ENCODE measurements around the gene SCTR.

- TF ChIP-seq POLR2A (IDR thresholded peaks at IDR 0.05; ENCODE audit: low read depth, low read length) (no peak), SPI1 (IDR thresholded peaks at IDR 0.05; ENCODE audit: low read depth, low read length) (no peak), TAF1 (IDR thresholded peaks at IDR 0.05; ENCODE audit: low read depth, low read length) (no peak), POLR2AphosphoS5 (IDR thresholded peaks at IDR 0.05; ENCODE audit: low read depth, low read length) (no peak), PAX5 (IDR thresholded peaks at IDR 0.05; ENCODE audit: insufficient read depth, low read length, severe bottlenecking) (no peak)
These were observed 74.8 kb downstream of the SCTR start for GRCh38 chr2:119449521-119449920.
